Mesothelial cell of epicardium (in vitro differentiated cells): ENCODE data around the gene CD2BP2. TPM values are rescaled to one million over a fixed set of nuclear protein-coding genes. Genes with fewer than 3 reads are reported as not detected.

Source experiments
- DNase-seq, 2 experiments: peaks; one replicate each; pipeline ENCODE4 v3.0.0; 2021; ENCODE audit warnings: low spot score in 2 of 2; ENCODE audit not compliant: unreplicated experiment in 2 of 2
- H3K27ac Mint-ChIP-seq: 2 replicates; pipeline ENCODE4 v1.8.0; 2021; ENCODE audit warnings: mixed read lengths
- H3K27me3 Mint-ChIP-seq: 2 replicates; pipeline ENCODE4 v1.8.0; 2021; ENCODE audit warnings: low read depth, mixed read lengths
- H3K36me3 Mint-ChIP-seq: 2 replicates; pipeline ENCODE4 v1.8.0; 2021; ENCODE audit warnings: mixed read lengths
- H3K4me1 Mint-ChIP-seq: 2 replicates; pipeline ENCODE4 v1.8.0; 2021; ENCODE audit warnings: mixed read lengths
- H3K4me3 Mint-ChIP-seq: 2 replicates; pipeline ENCODE4 v1.8.0; 2021; ENCODE audit warnings: mild to moderate bottlenecking, moderate library complexity, mixed read lengths
- H3K9me3 Mint-ChIP-seq: 2 replicates; pipeline ENCODE4 v1.8.0; 2021; ENCODE audit warnings: mixed read lengths
- CTCF ChIP-seq: fragments of 200-600 bp; sonication (generic); IDR thresholded peaks from one replicate; pipeline ENCODE4 v1.5.0; 2021; ENCODE audit warnings: antibody characterized with exemption; ENCODE audit not compliant: unreplicated experiment
- total RNA-seq: library from RNA; stranded (reverse); gene quantifications from 3 replicates; pipeline ENCODE4 v1.2.1, GENCODE V29; 2021

Gene CD2BP2
- total RNA-seq, result 63.7 to 63.9 TPM (median 63.9 TPM) in 3 replicates

DNA sequence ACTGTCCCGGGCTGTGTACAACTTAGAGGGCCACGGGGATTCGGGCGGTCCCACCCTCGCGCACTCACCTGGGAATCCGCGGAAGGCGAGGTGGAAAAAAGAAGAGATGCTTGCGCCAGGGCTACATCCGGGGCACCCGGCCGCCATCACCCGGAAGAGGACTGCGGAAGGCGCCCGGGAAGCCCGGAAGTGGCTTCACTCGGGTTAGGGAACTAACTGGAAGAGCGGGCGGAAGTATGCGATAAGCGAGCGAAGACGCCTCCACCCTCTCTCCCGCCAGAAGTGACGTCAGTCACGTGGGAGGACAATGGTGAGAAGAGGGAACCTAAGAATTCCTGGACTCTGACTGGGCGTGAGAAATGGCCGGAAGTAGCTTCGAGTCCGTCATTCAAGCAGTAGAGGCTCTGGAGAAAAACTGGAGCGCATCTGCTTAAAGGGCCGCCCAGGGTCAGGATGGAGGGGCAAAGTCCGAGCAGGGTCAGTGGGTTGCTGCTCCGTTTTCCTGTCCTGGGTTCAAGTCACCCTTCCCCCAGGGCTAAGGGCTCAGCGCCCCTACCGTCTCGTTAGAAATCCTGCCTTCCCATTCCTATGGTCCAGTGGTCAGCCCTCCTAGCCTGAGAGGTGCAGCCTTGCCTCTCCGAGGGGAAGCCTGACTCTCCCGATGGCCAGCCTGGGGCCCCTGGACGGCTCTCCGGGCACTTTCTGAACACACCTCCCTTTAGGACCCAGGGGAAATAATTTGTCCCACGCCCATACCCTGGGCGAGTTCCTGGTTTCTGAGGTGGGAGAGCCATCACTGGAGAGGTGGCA, at the start of gene CD2BP2:
CD2BP2 (minus strand) TSS at position 165 of the 810 bp plus-strand sequence. CDS start 627 bp downstream, outside the sequence.
- Mint-ChIP-seq H3K36me3 (peaks cover 12% of the 10 kb centered on the region), H3K27me3 (no peaks in the 10 kb centered on the region), H3K4me1 (peaks cover 17% of the 10 kb centered on the region), H3K9me3 (no peaks in the 10 kb centered on the region), H3K4me3 (peak within 1 kb of the TSS; percentile 93), H3K27ac (peak within 1 kb of the TSS; percentile 99)
- peak; percentile 91 to 94 for DNase-seq
- TF ChIP-seq CTCF, result no peak

DNA sequence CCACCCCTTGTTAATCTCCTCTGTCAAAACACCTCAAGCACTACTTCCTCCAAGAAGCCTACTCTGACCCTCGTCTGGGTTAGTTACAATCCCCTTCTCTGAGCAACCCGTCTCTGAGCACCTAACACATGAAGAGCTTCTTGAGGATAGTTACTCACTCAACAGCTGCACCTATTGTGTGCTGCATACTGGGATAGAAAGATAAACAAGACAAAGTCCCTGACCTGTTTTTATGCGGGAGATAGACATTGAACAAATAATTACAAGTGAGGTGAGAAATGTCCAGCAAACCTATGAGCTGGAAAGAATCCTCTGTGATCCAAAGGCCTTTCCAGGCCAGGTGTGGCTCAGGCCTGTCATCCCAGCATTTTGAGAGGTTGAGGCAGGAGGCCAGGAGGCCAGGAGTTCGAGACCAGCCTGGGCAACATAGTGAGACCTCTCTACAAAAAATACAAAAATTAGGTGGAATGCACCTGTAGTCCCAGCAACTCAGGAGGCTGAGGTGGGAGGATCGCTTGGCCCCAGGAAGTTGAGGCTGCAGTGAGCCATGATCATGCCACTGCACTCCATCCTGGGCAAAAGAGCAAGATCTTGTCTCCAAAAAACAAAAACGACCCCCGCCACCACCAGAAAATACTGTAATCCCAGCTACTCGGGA, 46.8 kb upstream of the CD2BP2 start:
- H3K4me1 Mint-ChIP-seq, result peaks cover 20% of the 10 kb centered on the region
- peaks cover 3% of the 10 kb centered on the region for H3K36me3 Mint-ChIP-seq
- peak overlapping the region; percentile 84 for H3K4me3 Mint-ChIP-seq
- no peak for DNase-seq
- no peaks in the 10 kb centered on the region for H3K9me3 Mint-ChIP-seq
- H3K27me3 Mint-ChIP-seq, result no peaks in the 10 kb centered on the region
- peak overlapping the region; percentile 99 for H3K27ac Mint-ChIP-seq
- no peak for TF ChIP-seq CTCF

GRCh38 chr16:30399435-30400186, 44.5 kb upstream of the CD2BP2 start:
- Mint-ChIP-seq H3K4me3 (peak overlapping the region; percentile 84), H3K27me3 (no peaks in the 10 kb centered on the region), H3K27ac (peak overlapping the region; percentile 99), H3K9me3 (no peaks in the 10 kb centered on the region), H3K36me3 (peaks cover 4% of the 10 kb centered on the region), H3K4me1 (peaks cover 27% of the 10 kb centered on the region)
- TF ChIP-seq CTCF, result no peak
- DNase-seq, result no peak

- Mint-ChIP-seq H3K27ac (peak overlapping the region; percentile 99), H3K4me3 (no peak overlapping the region), H3K36me3 (peaks cover 4% of the 10 kb centered on the region), H3K9me3 (no peaks in the 10 kb centered on the region), H3K4me1 (peaks cover 34% of the 10 kb centered on the region), H3K27me3 (no peaks in the 10 kb centered on the region)
- DNase-seq, result no peak
- no peak for TF ChIP-seq CTCF
Measured at GRCh38 chr16:30398661-30399434, 43.7 kb upstream of the CD2BP2 start.
